HCT116 (cell line): ENCODE measurements around the gene ANKRD44. TPM values are rescaled to one million over a fixed set of nuclear protein-coding genes. Genes with fewer than 3 reads are reported as not detected.

Experiments used
- ATAC-seq: fragments of 200-7000 bp; cut with Tn5 transposase; 2 replicates; pipeline ENCODE4 v1.9.1; 2020; ENCODE audit warnings: mild to moderate bottlenecking, moderate library complexity
- BruUV-seq: library from RNA; stranded (reverse); fragments of 400-500 nt; replicated peaks from 2 replicates; lab custom pipeline; 2021; lab: Mats Ljungman, UMichigan
- CTCF ChIA-PET: fragments of 300-600 bp; sonication (Branson Sonifier 250); formaldehyde crosslinking; loops from one replicate; lab custom pipeline; 2021; ENCODE audit warnings: antibody characterized with exemption; lab: Charles Lee
- POLR2A ChIA-PET: fragments of 300-600, 350-600 bp; sonication (Branson Sonifier 250); formaldehyde crosslinking; loops from one replicate; lab custom pipeline; 2021; ENCODE audit warnings: antibody characterized with exemption; lab: Charles Lee
- RAD21 ChIA-PET, 2 experiments: fragments of 300-600 bp; sonication (Branson Sonifier 250); formaldehyde crosslinking; loops; one replicate each; lab custom pipeline; 2023; ENCODE audit warnings: low total read pairs in 2 of 2; ENCODE audit not compliant: uncharacterized antibody in 2 of 2, unreplicated experiment in 2 of 2, low non-redundant PET in 1 of 2; lab: Charles Lee
- DNase-seq: peaks from one replicate; pipeline ENCODE4 v3.0.0-alpha.2; 2010; ENCODE audit warnings: low read depth, low spot score
- H2AFZ ChIP-seq: fragments of 200-600 bp; shearing (Covaris generic), sonication (generic); 2 replicates; pipeline ENCODE4 v1.6.1; 2017; ENCODE audit warnings: low read depth, mixed run types, mixed read lengths, antibody characterized with exemption, low read length; ENCODE audit not compliant: poor library complexity, severe bottlenecking
- H3K27ac ChIP-seq: 2 replicates; pipeline ENCODE4 v1.5.1; 2012; ENCODE audit warnings: low read depth, low read length
- H3K27me3 ChIP-seq: fragments of 200-600 bp; sonication (generic); 2 replicates; pipeline ENCODE4 v1.6.1; 2016; ENCODE audit warnings: mixed run types, low read length, mixed read lengths; ENCODE audit not compliant: insufficient read depth
- H3K36me3 ChIP-seq, 2 experiments: fragments of 200-500 bp in 1 of 2; fragments of 200-600 bp in 1 of 2; sonication (Bioruptor generic) in 1 of 2; sonication (generic) in 1 of 2; 2 replicates each; pipeline versions ENCODE4 v1.5.1 to v1.6.1; 2014 to 2016; ENCODE audit warnings: low read length in 2 of 2, inconsistent platforms in 1 of 2, mixed read lengths in 1 of 2, mixed run types in 1 of 2; ENCODE audit not compliant: insufficient read depth in 2 of 2, control insufficient read depth in 1 of 2
- H3K4me1 ChIP-seq, 2 experiments: fragments of 200-600 bp in 1 of 2; sonication (generic) in 1 of 2; 2 replicates each; pipeline versions ENCODE4 v1.5.1 to v1.6.1; 2012 to 2017; ENCODE audit warnings: low read length in 2 of 2, inconsistent platforms in 1 of 2, mild to moderate bottlenecking in 1 of 2, mixed read lengths in 1 of 2, mixed run types in 1 of 2, moderate library complexity in 1 of 2; ENCODE audit not compliant: insufficient read depth in 2 of 2, control insufficient read depth in 1 of 2
- H3K4me2 ChIP-seq: fragments of 200-600 bp; sonication (generic); 2 replicates; pipeline ENCODE4 v1.6.1; 2017; ENCODE audit warnings: mixed run types, low read length, mixed read lengths
- H3K4me3 ChIP-seq, 2 experiments: fragments of 200-600 bp in 1 of 2; sonication (generic) in 1 of 2; replicated peaks in 1 of 2; 2 replicates each; pipeline ENCODE4 v1.5.1; 2011 to 2016; ENCODE audit warnings: low read length in 2 of 2, control low read depth in 1 of 2, low read depth in 1 of 2, mild to moderate bottlenecking in 1 of 2, mixed read lengths in 1 of 2, mixed run types in 1 of 2
- H3K79me2 ChIP-seq: fragments of 200-600 bp; sonication (generic); 2 replicates; pipeline ENCODE4 v1.6.1; 2017; ENCODE audit warnings: mild to moderate bottlenecking, mixed run types, low read length, moderate library complexity, mixed read lengths; ENCODE audit not compliant: insufficient read depth
- H3K9ac ChIP-seq: fragments of 200-600 bp; sonication (generic); 2 replicates; pipeline ENCODE4 v1.6.1; 2016; ENCODE audit warnings: low read length, mixed read lengths
- H3K9me2 ChIP-seq: fragments of 200-600 bp; sonication (generic), shearing (Covaris generic); 2 replicates; pipeline ENCODE4 v1.6.1; 2017; ENCODE audit warnings: mixed run types, mild to moderate bottlenecking, moderate library complexity; ENCODE audit not compliant: insufficient read depth
- H3K9me3 ChIP-seq, 2 experiments: fragments of 200-500 bp in 1 of 2; fragments of 200-600 bp in 1 of 2; sonication (Bioruptor generic) in 1 of 2; sonication (generic) in 1 of 2; 2 replicates each; pipeline ENCODE4 v1.6.1; 2014 to 2017; ENCODE audit warnings: low read length in 2 of 2, mixed read lengths in 2 of 2, inconsistent platforms in 1 of 2, low read depth in 1 of 2, mild to moderate bottlenecking in 1 of 2, mixed run types in 1 of 2, moderate library complexity in 1 of 2; ENCODE audit not compliant: control insufficient read depth in 1 of 2, insufficient read depth in 1 of 2
- H4K20me1 ChIP-seq: fragments of 200-600 bp; sonication (generic), shearing (Covaris generic); 2 replicates; pipeline ENCODE4 v1.6.1; 2017; ENCODE audit warnings: mixed run types, mild to moderate bottlenecking, moderate library complexity; ENCODE audit not compliant: insufficient read depth
- CEBPB ChIP-seq: IDR thresholded peaks from 2 replicates; pipeline ENCODE4 v1.6.1; 2012; ENCODE audit warnings: low read depth
- POLR2AphosphoS5 ChIP-seq: IDR thresholded peaks from 2 replicates; pipeline ENCODE4 v1.6.1; 2011; ENCODE audit warnings: mild to moderate bottlenecking, low read depth, low read length, moderate library complexity
- SIN3A ChIP-seq: IDR thresholded peaks from 2 replicates; pipeline ENCODE4 v1.6.1; 2012; ENCODE audit warnings: low read depth
- TCF7L2 ChIP-seq: IDR thresholded peaks from 2 replicates; pipeline ENCODE4 v1.7.0; 2011; ENCODE audit warnings: borderline replicate concordance, inconsistent platforms; ENCODE audit not compliant: insufficient read depth, insufficient read length; ENCODE audit errors: extremely low read depth
- YY1 ChIP-seq: IDR thresholded peaks from 2 replicates; pipeline ENCODE4 v1.6.1; 2011; ENCODE audit warnings: low read length, low read depth, moderate library complexity, mild to moderate bottlenecking; ENCODE audit not compliant: insufficient replicate concordance; ENCODE audit errors: extremely low read depth
- intact Hi-C: fragments of 100-400 bp; cut with micrococcal nuclease; formaldehyde crosslinking; loops from 2 replicates; pipeline ENCODE4 v1.10.0; 2022
- total RNA-seq: library from RNA; stranded (reverse); gene quantifications from one replicate; pipeline ENCODE4 v1.2.1, GENCODE V29; 2021; ENCODE audit not compliant: unreplicated experiment
- TF ChIP-seq, protein P1 (sequence below): IDR thresholded peaks from 2 replicates; pipeline ENCODE4 v1.6.1; 2012; ENCODE audit warnings: low read depth

Gene ANKRD44
- total RNA-seq, 1 experiment from 2014 or later: 2.7 TPM

DNA sequence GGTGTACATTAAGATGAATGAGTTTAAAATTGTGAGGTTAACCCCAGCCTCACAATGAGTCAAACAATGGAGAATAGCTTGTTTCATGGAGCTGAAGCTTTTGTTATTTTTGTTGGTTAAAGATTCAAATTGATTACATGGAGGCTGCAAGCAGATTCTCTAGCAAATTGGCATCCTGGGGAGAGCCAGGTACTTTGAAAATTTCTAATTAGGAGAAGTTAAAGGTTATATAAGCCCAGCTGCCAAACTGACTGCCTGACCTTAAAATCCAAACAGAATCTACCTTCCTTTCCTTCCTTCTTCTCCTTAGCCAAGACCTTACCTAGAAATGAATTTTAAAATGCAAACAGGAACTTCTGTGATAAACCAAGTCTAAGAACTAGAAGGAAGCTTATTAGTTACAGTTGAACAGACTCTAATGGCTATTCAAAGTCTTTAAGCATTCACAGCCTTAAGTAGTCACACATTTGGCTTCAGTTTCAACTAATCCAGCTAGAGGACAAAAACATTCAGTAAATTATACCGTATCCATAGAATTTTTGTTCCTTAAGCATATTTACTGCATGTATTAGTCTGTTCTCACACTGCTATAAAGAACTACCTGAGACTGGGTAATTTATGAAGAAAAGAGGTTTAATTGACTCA lies 352.6 kb downstream of the ANKRD44 start:
- Histone ChIP-seq H3K9me3 (no peaks in the 10 kb centered on the region), H3K9me2 (no peaks in the 10 kb centered on the region), H3K4me2 (no peak overlapping the region), H3K79me2 (no peaks in the 10 kb centered on the region), H3K27me3 (no peaks in the 10 kb centered on the region), H3K4me3 (no peak overlapping the region), H3K27ac (no peak overlapping the region), H3K36me3 (no peaks in the 10 kb centered on the region), H3K4me1 (peaks cover 0 to 2% of the 10 kb centered on the region in 2 experiments; a peak in 1 of 4 replicates), H2AFZ (no peak overlapping the region), H3K9ac (no peak overlapping the region), H4K20me1 (no peaks in the 10 kb centered on the region)
- intact Hi-C loops: no loop called here
- no TSS peak for BruUV-seq
- ATAC-seq (no peak), DNase-seq (no peak)
- ChIA-PET POLR2A (no interaction called here), RAD21 (no interaction called here), CTCF (no interaction called here)
- TF ChIP-seq, protein P1, sequence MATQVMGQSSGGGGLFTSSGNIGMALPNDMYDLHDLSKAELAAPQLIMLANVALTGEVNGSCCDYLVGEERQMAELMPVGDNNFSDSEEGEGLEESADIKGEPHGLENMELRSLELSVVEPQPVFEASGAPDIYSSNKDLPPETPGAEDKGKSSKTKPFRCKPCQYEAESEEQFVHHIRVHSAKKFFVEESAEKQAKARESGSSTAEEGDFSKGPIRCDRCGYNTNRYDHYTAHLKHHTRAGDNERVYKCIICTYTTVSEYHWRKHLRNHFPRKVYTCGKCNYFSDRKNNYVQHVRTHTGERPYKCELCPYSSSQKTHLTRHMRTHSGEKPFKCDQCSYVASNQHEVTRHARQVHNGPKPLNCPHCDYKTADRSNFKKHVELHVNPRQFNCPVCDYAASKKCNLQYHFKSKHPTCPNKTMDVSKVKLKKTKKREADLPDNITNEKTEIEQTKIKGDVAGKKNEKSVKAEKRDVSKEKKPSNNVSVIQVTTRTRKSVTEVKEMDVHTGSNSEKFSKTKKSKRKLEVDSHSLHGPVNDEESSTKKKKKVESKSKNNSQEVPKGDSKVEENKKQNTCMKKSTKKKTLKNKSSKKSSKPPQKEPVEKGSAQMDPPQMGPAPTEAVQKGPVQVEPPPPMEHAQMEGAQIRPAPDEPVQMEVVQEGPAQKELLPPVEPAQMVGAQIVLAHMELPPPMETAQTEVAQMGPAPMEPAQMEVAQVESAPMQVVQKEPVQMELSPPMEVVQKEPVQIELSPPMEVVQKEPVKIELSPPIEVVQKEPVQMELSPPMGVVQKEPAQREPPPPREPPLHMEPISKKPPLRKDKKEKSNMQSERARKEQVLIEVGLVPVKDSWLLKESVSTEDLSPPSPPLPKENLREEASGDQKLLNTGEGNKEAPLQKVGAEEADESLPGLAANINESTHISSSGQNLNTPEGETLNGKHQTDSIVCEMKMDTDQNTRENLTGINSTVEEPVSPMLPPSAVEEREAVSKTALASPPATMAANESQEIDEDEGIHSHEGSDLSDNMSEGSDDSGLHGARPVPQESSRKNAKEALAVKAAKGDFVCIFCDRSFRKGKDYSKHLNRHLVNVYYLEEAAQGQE: no peak
- no peak for TF ChIP-seq POLR2AphosphoS5
- TF ChIP-seq SIN3A: no peak
- no peak for TF ChIP-seq CEBPB
- TF ChIP-seq YY1: no peak
- TF ChIP-seq TCF7L2: no peak
